GM10266 (cell line): ENCODE measurements around the gene LUM.

Experiments used
- DNase-seq: peaks from one replicate; pipeline ENCODE4 v3.0.0; 2012; ENCODE audit errors: extremely low spot score
- CTCF ChIP-seq: IDR thresholded peaks from 2 replicates; pipeline ENCODE4 v1.5.1; 2012; ENCODE audit warnings: mild to moderate bottlenecking, low read depth; ENCODE audit not compliant: control insufficient read depth, insufficient read depth; ENCODE audit errors: missing control alignments

LUM gene

DNA sequence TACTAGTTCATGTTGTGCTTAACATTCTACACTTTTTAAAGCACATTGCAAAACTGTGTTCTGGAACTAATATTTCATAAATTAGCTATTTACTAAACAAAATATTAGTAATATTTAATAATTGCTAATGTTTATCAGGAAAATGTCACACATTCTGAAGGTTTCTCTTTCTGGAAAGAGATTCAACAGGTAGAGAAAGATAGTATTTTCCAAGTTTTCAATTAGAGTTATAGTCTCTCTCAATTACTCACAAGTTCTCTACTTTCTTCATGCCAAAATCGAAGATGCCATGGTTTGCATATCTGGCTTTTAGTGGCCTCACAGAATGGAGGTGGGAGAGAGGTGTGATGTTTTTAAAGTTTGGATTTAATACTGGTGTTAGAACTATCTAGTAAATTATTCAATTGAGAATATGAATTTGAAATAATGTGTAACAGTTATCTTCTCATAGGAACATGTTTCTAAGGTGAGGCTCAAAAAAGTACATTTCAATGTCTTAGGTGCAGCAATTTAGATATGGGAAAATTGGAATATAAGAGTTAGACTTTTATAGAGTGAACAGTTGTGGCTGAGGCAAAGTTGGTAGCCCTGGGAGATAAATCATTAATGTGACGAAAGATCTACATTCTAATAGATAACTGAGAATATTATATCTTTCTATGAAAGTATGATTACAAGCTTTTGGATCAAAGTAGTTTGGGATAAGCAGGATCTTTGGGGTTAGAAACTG lies 1.5 kb downstream of the LUM start:
- no peak for TF ChIP-seq CTCF
- no peak for DNase-seq

GRCh38 chr12:91109148-91109564 lies 2.1 kb downstream of the LUM start:
- peak; percentile 12 for DNase-seq
- TF ChIP-seq CTCF = peak; percentile 59

DNA sequence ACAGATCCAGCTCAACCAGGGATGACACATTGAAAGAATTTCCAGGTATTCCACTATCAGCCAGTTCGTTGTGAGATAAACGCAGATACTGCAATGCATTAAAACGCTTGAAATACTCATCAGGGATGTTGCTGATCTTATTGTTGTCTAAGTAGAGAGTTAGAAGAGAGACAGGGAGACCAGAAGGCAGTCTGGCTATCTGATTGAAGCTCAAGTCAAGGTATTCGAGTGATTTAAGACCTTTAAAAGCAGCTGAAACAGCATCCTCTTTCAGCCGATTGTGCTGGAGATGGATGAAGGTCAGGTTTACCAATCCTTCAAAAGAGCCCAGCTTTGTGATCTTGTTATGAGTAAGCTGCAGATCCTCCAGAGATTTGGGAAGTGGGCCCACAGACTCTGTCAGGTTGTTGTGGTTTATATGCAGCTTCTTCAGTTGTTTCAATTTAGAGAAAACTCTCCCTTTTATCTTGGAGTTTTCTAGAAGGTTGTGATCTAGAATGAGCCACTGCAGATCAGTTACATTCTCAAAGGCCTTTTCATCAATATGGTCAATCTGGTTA lies 3.0 kb downstream of the LUM start:
- no peak for TF ChIP-seq CTCF
- DNase-seq = no peak

- TF ChIP-seq CTCF = no peak
- no peak for DNase-seq
Measured at GRCh38 chr12:91106283-91106682, 5.0 kb downstream of the LUM start.

- no peak for TF ChIP-seq CTCF
- DNase-seq = no peak
Measured at GRCh38 chr12:91105807-91106206, 5.5 kb downstream of the LUM start.

GRCh38 chr12:91104812-91105466 lies 6.4 kb downstream of the LUM start:
- DNase-seq = no peak
- no peak for TF ChIP-seq CTCF

DNA sequence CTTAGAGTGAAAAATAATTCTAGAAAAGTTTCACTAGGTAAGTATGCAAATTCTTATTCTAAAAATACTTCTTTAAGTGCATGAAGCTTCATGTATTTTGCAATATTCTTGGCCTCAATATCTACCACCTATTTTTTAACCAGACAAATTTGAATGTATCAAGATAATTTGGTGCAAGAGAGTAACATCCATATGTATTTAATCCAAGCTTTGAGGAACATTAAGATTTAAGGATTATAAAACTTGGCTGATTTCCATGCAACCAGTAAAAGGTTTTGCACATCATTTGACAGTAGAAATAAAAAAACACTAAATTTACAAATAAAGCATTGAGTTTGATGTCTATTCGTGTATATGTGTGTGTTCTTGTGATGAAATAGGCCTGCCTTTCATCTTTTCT lies 7.7 kb downstream of the LUM start:
- TF ChIP-seq CTCF = no peak
- no peak for DNase-seq
